H9 (cell line): ENCODE data around the gene PPP1R12A. TPM values are rescaled to one million over a fixed set of nuclear protein-coding genes. Genes with fewer than 3 reads are reported as not detected.

Experiments
- DNase-seq: peaks from one replicate; pipeline ENCODE4 v3.0.0-alpha.2; 2017
- H2AFZ ChIP-seq: one replicate; pipeline ENCODE4 v1.6.1; 2013; ENCODE audit warnings: mild to moderate bottlenecking, low read length, control low read depth, moderate library complexity
- H2AK5ac ChIP-seq: 2 replicates; pipeline ENCODE4 v1.6.1; 2013; ENCODE audit warnings: low read length, control low read depth, mixed read lengths; ENCODE audit not compliant: insufficient read length
- H2BK120ac ChIP-seq: one replicate; pipeline ENCODE4 v1.6.1; 2013; ENCODE audit warnings: low read depth, mild to moderate bottlenecking, low read length, control low read depth, inconsistent platforms; ENCODE audit not compliant: poor library complexity, severe bottlenecking
- H2BK12ac ChIP-seq: 2 replicates; pipeline ENCODE4 v1.6.1; 2013; ENCODE audit warnings: low read length, control low read depth, mixed read lengths, low read depth; ENCODE audit not compliant: insufficient read length
- H2BK15ac ChIP-seq: 2 replicates; pipeline ENCODE4 v1.6.1; 2013; ENCODE audit warnings: low read depth, low read length, control low read depth
- H2BK20ac ChIP-seq: one replicate; pipeline ENCODE4 v1.6.1; 2013; ENCODE audit warnings: low read depth, mild to moderate bottlenecking, low read length, control low read depth, inconsistent platforms; ENCODE audit not compliant: poor library complexity, severe bottlenecking
- H2BK5ac ChIP-seq: 2 replicates; pipeline ENCODE4 v1.6.1; 2013; ENCODE audit warnings: low read length, control low read depth, mixed read lengths; ENCODE audit not compliant: insufficient read length
- H3K14ac ChIP-seq: 2 replicates; pipeline ENCODE4 v1.6.1; 2013; ENCODE audit warnings: low read length, control low read depth; ENCODE audit not compliant: insufficient read depth
- H3K18ac ChIP-seq: 2 replicates; pipeline ENCODE4 v1.6.1; 2013; ENCODE audit warnings: low read depth, mild to moderate bottlenecking, mixed read lengths, low read length, control low read depth; ENCODE audit not compliant: insufficient read length
- H3K23ac ChIP-seq: 2 replicates; pipeline ENCODE4 v1.6.1; 2013; ENCODE audit warnings: low read length, control low read depth, mixed read lengths, low read depth; ENCODE audit not compliant: insufficient read length
- H3K23me2 ChIP-seq: 2 replicates; pipeline ENCODE4 v1.6.1; 2013; ENCODE audit warnings: low read depth, mild to moderate bottlenecking, mixed read lengths, low read length, control low read depth; ENCODE audit not compliant: insufficient read length, poor library complexity, severe bottlenecking
- H3K27ac ChIP-seq: 2 replicates; pipeline ENCODE4 v1.5.1; 2013; ENCODE audit warnings: low read length, control low read depth, mixed read lengths, low read depth; ENCODE audit not compliant: insufficient read length
- H3K27me3 ChIP-seq: 2 replicates; pipeline ENCODE4 v1.6.1; 2013; ENCODE audit warnings: low read length, control low read depth, inconsistent platforms; ENCODE audit not compliant: insufficient read depth
- H3K4ac ChIP-seq: 2 replicates; pipeline ENCODE4 v1.6.1; 2013; ENCODE audit warnings: low read depth, mild to moderate bottlenecking, control low read depth, inconsistent platforms, low read length, moderate library complexity
- H3K4me1 ChIP-seq: 2 replicates; pipeline ENCODE4 v1.6.1; 2013; ENCODE audit warnings: low read length, control low read depth, inconsistent platforms; ENCODE audit not compliant: insufficient read depth
- H3K4me2 ChIP-seq: 2 replicates; pipeline ENCODE4 v1.6.1; 2013; ENCODE audit warnings: low read length, control low read depth, mixed read lengths; ENCODE audit not compliant: insufficient read length, insufficient read depth
- H3K56ac ChIP-seq: 2 replicates; pipeline ENCODE4 v1.6.1; 2013; ENCODE audit warnings: low read depth, mild to moderate bottlenecking, mixed read lengths, low read length, control low read depth; ENCODE audit not compliant: insufficient read length
- H3K79me1 ChIP-seq: 2 replicates; pipeline ENCODE4 v1.6.1; 2013; ENCODE audit warnings: low read depth, mild to moderate bottlenecking, moderate library complexity, low read length, control low read depth, inconsistent platforms; ENCODE audit not compliant: insufficient read depth, poor library complexity, severe bottlenecking
- H3K79me2 ChIP-seq: 2 replicates; pipeline ENCODE4 v1.6.1; 2013; ENCODE audit warnings: low read length, control low read depth, inconsistent platforms; ENCODE audit not compliant: insufficient read depth
- H3K9ac ChIP-seq: 2 replicates; pipeline ENCODE4 v1.6.1; 2013; ENCODE audit warnings: low read length, control low read depth, mixed read lengths; ENCODE audit not compliant: insufficient read length; ENCODE audit errors: extremely low read depth
- H3K9me3 ChIP-seq: one replicate; pipeline ENCODE4 v1.6.1; 2013; ENCODE audit warnings: low read depth, low read length, inconsistent platforms; ENCODE audit not compliant: control insufficient read depth
- H3T11ph ChIP-seq: one replicate; pipeline ENCODE4 v1.6.1; 2013; ENCODE audit warnings: mild to moderate bottlenecking, low read length, control low read depth, inconsistent platforms
- H4K20me1 ChIP-seq: one replicate; pipeline ENCODE4 v1.6.1; 2013; ENCODE audit not compliant: control insufficient read depth, insufficient read length, insufficient read depth
- H4K5ac ChIP-seq: 2 replicates; pipeline ENCODE4 v1.6.1; 2013; ENCODE audit warnings: low read depth, mild to moderate bottlenecking, mixed read lengths, low read length, control low read depth; ENCODE audit not compliant: insufficient read length
- H4K8ac ChIP-seq: replicated peaks from 2 replicates; pipeline ENCODE4 v1.6.1; 2013; ENCODE audit warnings: low read length, control low read depth, mixed read lengths, low read depth; ENCODE audit not compliant: insufficient read length
- H4K91ac ChIP-seq: 2 replicates; pipeline ENCODE4 v1.6.1; 2013; ENCODE audit warnings: low read depth, mild to moderate bottlenecking, moderate library complexity, mixed read lengths, low read length, control low read depth; ENCODE audit not compliant: insufficient read length
- H3K27ac Mint-ChIP-seq, 3 experiments: 2 replicates in 2 of 3; 3 replicates in 1 of 3; pipeline ENCODE4 v1.8.0; 2020 to 2021; ENCODE audit warnings: mixed read lengths in 3 of 3, mild to moderate bottlenecking in 1 of 3, moderate library complexity in 1 of 3
- H3K27me3 Mint-ChIP-seq: 2 replicates; pipeline ENCODE4 v1.8.0; 2021; ENCODE audit warnings: low read depth, mild to moderate bottlenecking, moderate library complexity, mixed read lengths
- H3K36me3 Mint-ChIP-seq, 3 experiments: 2 replicates in 2 of 3; 3 replicates in 1 of 3; pipeline ENCODE4 v1.8.0; 2020 to 2021; ENCODE audit warnings: low read depth in 3 of 3, mixed read lengths in 3 of 3; ENCODE audit not compliant: insufficient read depth in 1 of 3
- H3K4me1 Mint-ChIP-seq, 2 experiments: 2 replicates each; pipeline ENCODE4 v1.8.0; 2020; ENCODE audit warnings: mixed read lengths in 2 of 2
- H3K4me3 Mint-ChIP-seq, 2 experiments: 2 replicates in 1 of 2; 3 replicates in 1 of 2; pipeline ENCODE4 v1.8.0; 2020 to 2021; ENCODE audit warnings: mild to moderate bottlenecking in 2 of 2, mixed read lengths in 2 of 2, moderate library complexity in 1 of 2
- H3K9me3 Mint-ChIP-seq, 2 experiments: 2 replicates in 1 of 2; 3 replicates in 1 of 2; pipeline ENCODE4 v1.8.0; 2020; ENCODE audit warnings: mild to moderate bottlenecking in 2 of 2, mixed read lengths in 2 of 2, moderate library complexity in 1 of 2
- CTCF ChIP-seq: fragments of 200-600 bp; sonication (generic); conservative IDR thresholded peaks from 3 replicates; pipeline ENCODE4 v1.8.0; 2021; ENCODE audit warnings: antibody characterized with exemption, mild to moderate bottlenecking
- WGBS: extraction: QIAGEN DNeasy Blood & Tissue Kit; methylation state at CpG from one replicate; pipeline ENCODE4 v1.1.7; 2013; ENCODE audit warnings: missing lambda C conversion rate, low lambda C conversion rate, mixed read lengths; ENCODE audit not compliant: insufficient read length; ENCODE audit errors: extremely low coverage; 5-methylcytosine and 5-hydroxymethylcytosine counted together
- total RNA-seq: library from RNA; stranded (reverse); gene quantifications from 2 replicates; pipeline ENCODE4 v1.2.1, GENCODE V29; 2021

The PPP1R12A gene
- total RNA-seq, 1 experiment from 2014 or later: 93.5 TPM

- Histone ChIP-seq H3K27ac (no peak overlapping the region), H2BK12ac (no peak overlapping the region), H3T11ph (no peak overlapping the region), H3K4me2 (no peak overlapping the region), H3K4me1 (no peaks in the 10 kb centered on the region), H3K79me1 (no peaks in the 10 kb centered on the region), H3K4ac (no peak overlapping the region), H2AK5ac (no peak overlapping the region), H4K91ac (no peak overlapping the region), H2AFZ (no peak overlapping the region), H3K23ac (no peak overlapping the region), H3K18ac (no peak overlapping the region), H3K23me2 (no peaks in the 10 kb centered on the region), H4K20me1 (no peaks in the 10 kb centered on the region), H3K56ac (no peak overlapping the region), H2BK15ac (no peak overlapping the region), H3K79me2 (no peaks in the 10 kb centered on the region), H2BK20ac (no peak overlapping the region), H2BK5ac (no peak overlapping the region), H2BK120ac (no peak overlapping the region), H3K27me3 (no peaks in the 10 kb centered on the region), H4K5ac (no peak overlapping the region), H3K9ac (no peak overlapping the region), H3K9me3 (no peaks in the 10 kb centered on the region), H3K14ac (no peak overlapping the region), H4K8ac (no peak overlapping the region)
- Mint-ChIP-seq H3K4me3 (no peak overlapping the region), H3K36me3 (peaks cover 0 to 2% (median 0%) of the 10 kb centered on the region in 3 experiments; a peak in 3 of 7 replicates), H3K27ac (no peak overlapping the region), H3K4me1 (peaks cover 0 to 4% of the 10 kb centered on the region in 2 experiments; a peak in 1 of 4 replicates), H3K27me3 (no peaks in the 10 kb centered on the region), H3K9me3 (no peaks in the 10 kb centered on the region)
- DNase-seq: no peak
- WGBS: no CpG with 5 or more reads among the region's 3 CpGs
- TF ChIP-seq CTCF: no peak
Observed at GRCh38 chr12:79827484-79827883, 107.4 kb downstream of the PPP1R12A start.
